GM12878 (cell line): ENCODE data around the gene NPVF. TPM values are rescaled to one million over a fixed set of nuclear protein-coding genes. Genes with fewer than 3 reads are reported as not detected.

Experiments used
- ATAC-seq: fragments of 200-7000 bp; cut with Tn5 transposase; 3 replicates; pipeline ENCODE4 v1.9.1; 2020; ENCODE audit warnings: mild to moderate bottlenecking, moderate library complexity
- BruUV-seq: library from RNA; stranded (reverse); fragments of 400-500 nt; replicated peaks from 2 replicates; lab custom pipeline; 2021; lab: Mats Ljungman, UMichigan
- CTCF ChIA-PET: fragments of 300-600 bp; sonication (Branson Sonifier 250); formaldehyde crosslinking; extraction: SDS; loops from one replicate; lab custom pipeline; 2021; ENCODE audit warnings: inconsistent platforms; lab: Yijun Ruan, JAX
- POLR2A ChIA-PET: fragments of 350-600 bp; formaldehyde crosslinking; extraction: SDS; loops from one replicate; lab custom pipeline; 2021; ENCODE audit warnings: inconsistent platforms; lab: Charles Lee
- RAD21 ChIA-PET: fragments of 300-600 bp; sonication (Branson Sonifier 250); formaldehyde crosslinking; loops from one replicate; lab custom pipeline; 2023; ENCODE audit warnings: antibody characterized with exemption; ENCODE audit not compliant: unreplicated experiment; lab: Charles Lee
- SMC1A ChIA-PET: fragments of 300-600 bp; sonication (Branson Sonifier 250); formaldehyde crosslinking; loops from one replicate; lab custom pipeline; 2023; ENCODE audit not compliant: unreplicated experiment, uncharacterized antibody; lab: Charles Lee
- DNase-seq: peaks from one replicate; pipeline ENCODE4 v3.0.0-alpha.2; 2011; ENCODE audit warnings: low read depth, low spot score
- FAIRE-seq: peaks from 3 replicates; lab custom pipeline; 2011; peaks lifted over from hg19 to GRCh38; lab: Jason Lieb, UNC
- H2AFZ ChIP-seq: 2 replicates; pipeline ENCODE4 v1.6.0; 2011; ENCODE audit warnings: low read depth, low read length, control low read depth; ENCODE audit not compliant: control insufficient read depth
- H3K27ac ChIP-seq: 2 replicates; pipeline ENCODE4 v1.5.1; 2011; ENCODE audit warnings: control low read depth; ENCODE audit not compliant: control insufficient read depth, insufficient read depth
- H3K27me3 ChIP-seq, 2 experiments: replicated peaks in 1 of 2; 2 replicates each; pipeline versions ENCODE4 v1.6.0 to v1.6.1; 2011; ENCODE audit warnings: low read length in 1 of 2; ENCODE audit not compliant: control insufficient read depth in 2 of 2, insufficient read depth in 2 of 2
- H3K36me3 ChIP-seq, 2 experiments: 2 replicates each; pipeline ENCODE4 v1.5.1; 2011; ENCODE audit warnings: low read length in 1 of 2; ENCODE audit not compliant: control insufficient read depth in 2 of 2, insufficient read depth in 2 of 2
- H3K4me1 ChIP-seq: 2 replicates; pipeline ENCODE4 v1.6.1; 2011; ENCODE audit warnings: mild to moderate bottlenecking, low read length, moderate library complexity, mixed read lengths; ENCODE audit not compliant: control insufficient read depth, insufficient read depth
- H3K4me2 ChIP-seq: 2 replicates; pipeline ENCODE4 v1.6.0; 2011; ENCODE audit warnings: control low read depth; ENCODE audit not compliant: control insufficient read depth, insufficient read depth
- H3K4me3 ChIP-seq: fragments of 200-600 bp; sonication (generic); 2 replicates; pipeline ENCODE4 v1.5.1; 2016
- H3K79me2 ChIP-seq: 2 replicates; pipeline ENCODE4 v1.6.0; 2011; ENCODE audit warnings: low read length; ENCODE audit not compliant: control insufficient read depth, insufficient read depth
- H3K9ac ChIP-seq: 2 replicates; pipeline ENCODE4 v1.8.0; 2011; ENCODE audit warnings: low read length, control low read depth, mixed read lengths; ENCODE audit not compliant: control insufficient read depth, insufficient read depth
- H3K9me3 ChIP-seq: replicated peaks from 3 replicates; pipeline ENCODE4 v1.5.1; 2011; ENCODE audit warnings: mild to moderate bottlenecking, low read length; ENCODE audit not compliant: control insufficient read depth, insufficient read depth
- H4K20me1 ChIP-seq: 2 replicates; pipeline ENCODE4 v1.6.0; 2011; ENCODE audit not compliant: control insufficient read depth, insufficient read depth
- FOS ChIP-seq: IDR thresholded peaks from 3 replicates; pipeline ENCODE4 v1.6.1; 2011; ENCODE audit warnings: borderline replicate concordance; ENCODE audit not compliant: insufficient read length; ENCODE audit errors: extremely low read depth
- RAD21 ChIP-seq: IDR thresholded peaks from 2 replicates; pipeline ENCODE4 v1.6.1; 2011; ENCODE audit warnings: mild to moderate bottlenecking, low read depth, low read length, moderate library complexity; ENCODE audit not compliant: insufficient read depth
- WGBS: methylation state at CpG from one replicate; pipeline ENCODE4 v1.1.6; 2016; ENCODE audit warnings: low lambda C conversion rate; ENCODE audit not compliant: insufficient replicate concordance, insufficient coverage; ENCODE audit errors: missing lambda C conversion rate; 5-methylcytosine and 5-hydroxymethylcytosine counted together
- in situ Hi-C: fragments of 300-500 bp; cut with MboI; formaldehyde crosslinking; loops from 9 replicates; pipeline ENCODE4 v1.14.3; 2018; ENCODE audit warnings: mixed read lengths
- intact Hi-C: fragments of 100-400 bp; cut with micrococcal nuclease; formaldehyde crosslinking; loops from one replicate; pipeline ENCODE4 v1.14.2; 2022; ENCODE audit not compliant: unreplicated experiment
- polyA plus RNA-seq, 11 experiments: library from polyadenylated mRNA; depleted of rRNA in 4 of 11; unstranded in 6 of 11; stranded (reverse) in 5 of 11; fragments of >200 nt; fragmentation: Nextera tagmentation in 4 of 11; fragmentation: Illumina TruSeq in 1 of 11; extraction: Ambion mirVana in 4 of 11; extraction: Trizol in 1 of 11; gene quantifications; 1 replicate in 1 of 11; 2 replicates in 10 of 11; pipeline versions ENCODE4 v1.2.1 to v1.2.3, GENCODE V29; 2011 to 2016; ENCODE audit warnings: inconsistent platforms in 2 of 11, missing spikeins in 2 of 11, low read depth in 1 of 11
- total RNA-seq, 4 experiments: library from RNA; depleted of rRNA in 3 of 4; stranded (reverse); fragments of >200 nt in 3 of 4; fragmentation: Illumina TruSeq in 1 of 4; extraction: Trizol in 1 of 4; gene quantifications; 2 replicates each; pipeline versions ENCODE4 v1.2.1 to v1.2.3, GENCODE V29; 2013 to 2021
- TF ChIP-seq, protein P1 (sequence below), 3 experiments: IDR thresholded peaks in 2 of 3; conservative IDR thresholded peaks in 1 of 3; 2 replicates each; pipeline ENCODE4 v1.5.1; 2011; ENCODE audit warnings: low read depth in 3 of 3, low read length in 3 of 3, mild to moderate bottlenecking in 3 of 3, control low read depth in 2 of 3, moderate library complexity in 2 of 3, inconsistent platforms in 1 of 3, mixed read lengths in 1 of 3; ENCODE audit not compliant: control insufficient read depth in 2 of 3, insufficient read depth in 1 of 3; ENCODE audit errors: extremely low read depth in 1 of 3
- TF ChIP-seq, protein P2 (sequence below): fragments of 450-650 bp; IDR thresholded peaks from 2 replicates; pipeline ENCODE4 v1.6.1; 2017; ENCODE audit warnings: mild to moderate bottlenecking, moderate library complexity

Gene NPVF
- total and polyA plus RNA-seq, 10 of the 15 experiments (the other 5 are each of a cell fraction or from before 2014, with no cell fraction given) = not detected

- DNase-seq (peak; percentile 11), FAIRE-seq (no peak)
These were observed 11.4 kb downstream of the NPVF start for GRCh38 chr7:25216837-25217236.

More at GRCh38 chr7:25216837-25217236, 11.4 kb downstream of the NPVF start:
- no peak overlapping the region for H3K4me2 ChIP-seq
- peak; percentile 77 for ATAC-seq
- no TSS peak for BruUV-seq
- no peaks in the 10 kb centered on the region for H3K9me3 ChIP-seq
- no peaks in the 10 kb centered on the region; a peak in 2 of 4 replicates for H3K27me3 ChIP-seq
- POLR2A ChIA-PET = interaction anchor here (1.0 kb wide), 1 partner anchor 30 kb away, joined by 3 read pairs; no protein-coding TSS in a partner anchor
- WGBS = 2% methylated on average over 2 of the region's 2 CpGs
- no peak overlapping the region for H2AFZ ChIP-seq
- H3K4me1 ChIP-seq = no peaks in the 10 kb centered on the region
- no peak overlapping the region for H3K4me3 ChIP-seq
- H3K36me3 ChIP-seq = no peaks in the 10 kb centered on the region
- in situ Hi-C loops (no loop called here), intact Hi-C loops (no loop called here)
- no peak overlapping the region for H3K9ac ChIP-seq
- H4K20me1 ChIP-seq = no peaks in the 10 kb centered on the region
- no peak overlapping the region for H3K27ac ChIP-seq
- H3K79me2 ChIP-seq = no peaks in the 10 kb centered on the region
- RAD21 ChIA-PET = no interaction called here
- CTCF ChIA-PET = interaction anchor here (0.6 to 2.5 kb wide), 21 partner anchors 8 to 779 kb away, joined by 3 to 19 read pairs (median 4); partner anchors contain the start of gene NPVF
- TF ChIP-seq RAD21 (0 out of 2 replicates have a peak, but pooled peaks have one; percentile 3), FOS (no peak)
- TF ChIP-seq, protein P1, sequence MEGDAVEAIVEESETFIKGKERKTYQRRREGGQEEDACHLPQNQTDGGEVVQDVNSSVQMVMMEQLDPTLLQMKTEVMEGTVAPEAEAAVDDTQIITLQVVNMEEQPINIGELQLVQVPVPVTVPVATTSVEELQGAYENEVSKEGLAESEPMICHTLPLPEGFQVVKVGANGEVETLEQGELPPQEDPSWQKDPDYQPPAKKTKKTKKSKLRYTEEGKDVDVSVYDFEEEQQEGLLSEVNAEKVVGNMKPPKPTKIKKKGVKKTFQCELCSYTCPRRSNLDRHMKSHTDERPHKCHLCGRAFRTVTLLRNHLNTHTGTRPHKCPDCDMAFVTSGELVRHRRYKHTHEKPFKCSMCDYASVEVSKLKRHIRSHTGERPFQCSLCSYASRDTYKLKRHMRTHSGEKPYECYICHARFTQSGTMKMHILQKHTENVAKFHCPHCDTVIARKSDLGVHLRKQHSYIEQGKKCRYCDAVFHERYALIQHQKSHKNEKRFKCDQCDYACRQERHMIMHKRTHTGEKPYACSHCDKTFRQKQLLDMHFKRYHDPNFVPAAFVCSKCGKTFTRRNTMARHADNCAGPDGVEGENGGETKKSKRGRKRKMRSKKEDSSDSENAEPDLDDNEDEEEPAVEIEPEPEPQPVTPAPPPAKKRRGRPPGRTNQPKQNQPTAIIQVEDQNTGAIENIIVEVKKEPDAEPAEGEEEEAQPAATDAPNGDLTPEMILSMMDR (IDR thresholded peaks at IDR 0.05 in 2 of 3, conservative IDR thresholded peaks at IDR 0.05 in 1 of 3; ENCODE audit: control insufficient read depth in 2 of 3, extremely low read depth in 1 of 3, insufficient read depth in 1 of 3, low read depth in 3 of 3, low read length in 3 of 3) = peak; percentile 62 to 74 (median 63)
- TF ChIP-seq, protein P2, sequence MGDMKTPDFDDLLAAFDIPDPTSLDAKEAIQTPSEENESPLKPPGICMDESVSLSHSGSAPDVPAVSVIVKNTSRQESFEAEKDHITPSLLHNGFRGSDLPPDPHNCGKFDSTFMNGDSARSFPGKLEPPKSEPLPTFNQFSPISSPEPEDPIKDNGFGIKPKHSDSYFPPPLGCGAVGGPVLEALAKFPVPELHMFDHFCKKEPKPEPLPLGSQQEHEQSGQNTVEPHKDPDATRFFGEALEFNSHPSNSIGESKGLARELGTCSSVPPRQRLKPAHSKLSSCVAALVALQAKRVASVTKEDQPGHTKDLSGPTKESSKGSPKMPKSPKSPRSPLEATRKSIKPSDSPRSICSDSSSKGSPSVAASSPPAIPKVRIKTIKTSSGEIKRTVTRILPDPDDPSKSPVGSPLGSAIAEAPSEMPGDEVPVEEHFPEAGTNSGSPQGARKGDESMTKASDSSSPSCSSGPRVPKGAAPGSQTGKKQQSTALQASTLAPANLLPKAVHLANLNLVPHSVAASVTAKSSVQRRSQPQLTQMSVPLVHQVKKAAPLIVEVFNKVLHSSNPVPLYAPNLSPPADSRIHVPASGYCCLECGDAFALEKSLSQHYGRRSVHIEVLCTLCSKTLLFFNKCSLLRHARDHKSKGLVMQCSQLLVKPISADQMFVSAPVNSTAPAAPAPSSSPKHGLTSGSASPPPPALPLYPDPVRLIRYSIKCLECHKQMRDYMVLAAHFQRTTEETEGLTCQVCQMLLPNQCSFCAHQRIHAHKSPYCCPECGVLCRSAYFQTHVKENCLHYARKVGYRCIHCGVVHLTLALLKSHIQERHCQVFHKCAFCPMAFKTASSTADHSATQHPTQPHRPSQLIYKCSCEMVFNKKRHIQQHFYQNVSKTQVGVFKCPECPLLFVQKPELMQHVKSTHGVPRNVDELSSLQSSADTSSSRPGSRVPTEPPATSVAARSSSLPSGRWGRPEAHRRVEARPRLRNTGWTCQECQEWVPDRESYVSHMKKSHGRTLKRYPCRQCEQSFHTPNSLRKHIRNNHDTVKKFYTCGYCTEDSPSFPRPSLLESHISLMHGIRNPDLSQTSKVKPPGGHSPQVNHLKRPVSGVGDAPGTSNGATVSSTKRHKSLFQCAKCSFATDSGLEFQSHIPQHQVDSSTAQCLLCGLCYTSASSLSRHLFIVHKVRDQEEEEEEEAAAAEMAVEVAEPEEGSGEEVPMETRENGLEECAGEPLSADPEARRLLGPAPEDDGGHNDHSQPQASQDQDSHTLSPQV = peak; percentile 34; the same call in 1 of the 2 replicates
- SMC1A ChIA-PET = interaction anchor here (1.0 to 1.5 kb wide), 3 partner anchors 12 to 42 kb away, joined by 3 to 4 read pairs (median 4); partner anchors contain the start of gene NPVF
